ENCODE results near the gene MYLK4. TPM values are rescaled to one million over a fixed set of nuclear protein-coding genes. Genes with fewer than 3 reads are reported as not detected.
A peak's percentile ranks its signal among the peaks of the same experiment; 100 is the strongest.

MYLK4 gene
- total RNA-seq, 1 donor from 2014 or later: 0.26 TPM

DNA sequence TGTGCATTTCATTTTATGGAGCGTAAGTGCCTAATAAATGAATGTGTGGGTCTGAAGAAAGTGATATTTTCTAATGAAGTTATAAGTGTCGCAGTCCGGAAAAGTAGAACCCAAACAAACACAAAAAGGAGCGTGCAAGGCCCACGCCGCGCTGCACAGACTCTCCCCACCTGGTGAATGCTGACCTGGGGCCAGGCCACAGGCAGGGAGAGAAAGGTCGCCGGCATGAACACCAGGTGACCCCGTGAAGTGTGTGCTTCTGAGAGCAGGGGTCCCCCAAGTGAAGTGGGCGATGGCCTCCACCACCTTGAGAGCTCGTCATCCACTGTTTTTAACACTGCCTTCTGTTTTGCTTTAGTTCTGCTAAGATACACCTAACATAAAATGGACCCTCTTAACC lies 114.8 kb downstream of the MYLK4 start:
- no peak for DNase-seq (ENCODE audit: low read depth)
- Histone ChIP-seq H3K27me3 (ENCODE audit: control insufficient read depth, insufficient read depth, low read length) (no peaks in the 10 kb centered on the region), H3K4me3 (ENCODE audit: low read depth, low read length) (no peak overlapping the region), H3K36me3 (ENCODE audit: control insufficient read depth, insufficient read depth, low read length) (no peaks in the 10 kb centered on the region)
- FAIRE-seq: no peak
- no peak for TF ChIP-seq CTCF (IDR thresholded peaks at IDR 0.05; ENCODE audit: insufficient read depth, low read length, severe bottlenecking)

GRCh38 chr6:2634139-2634964 lies 116.4 kb downstream of the MYLK4 start:
- Histone ChIP-seq H3K27me3 (ENCODE audit: control insufficient read depth, insufficient read depth, low read length) (no peaks in the 10 kb centered on the region), H3K36me3 (ENCODE audit: control insufficient read depth, insufficient read depth, low read length) (no peaks in the 10 kb centered on the region), H3K4me3 (ENCODE audit: low read depth, low read length) (peak overlapping the region; percentile 34)
- peak; percentile 99 for TF ChIP-seq CTCF (IDR thresholded peaks at IDR 0.05; ENCODE audit: insufficient read depth, low read length, severe bottlenecking)
- FAIRE-seq (no peak), DNase-seq (ENCODE audit: low read depth) (peak; percentile 73)

GRCh38 chr6:2633736-2634135 lies 117.0 kb downstream of the MYLK4 start:
- peak overlapping the region; percentile 34 for H3K4me3 ChIP-seq (ENCODE audit: low read depth, low read length)
- H3K27me3 ChIP-seq (ENCODE audit: control insufficient read depth, insufficient read depth, low read length): no peaks in the 10 kb centered on the region
- no peak for FAIRE-seq
- H3K36me3 ChIP-seq (ENCODE audit: control insufficient read depth, insufficient read depth, low read length): no peaks in the 10 kb centered on the region
- no peak for TF ChIP-seq CTCF (IDR thresholded peaks at IDR 0.05; ENCODE audit: insufficient read depth, low read length, severe bottlenecking)
- no peak for DNase-seq (ENCODE audit: low read depth)

- Histone ChIP-seq H3K4me3 (ENCODE audit: low read depth, low read length) (no peak overlapping the region), H3K27me3 (ENCODE audit: control insufficient read depth, insufficient read depth, low read length) (no peaks in the 10 kb centered on the region), H3K36me3 (ENCODE audit: control insufficient read depth, insufficient read depth, low read length) (no peaks in the 10 kb centered on the region)
- TF ChIP-seq CTCF (IDR thresholded peaks at IDR 0.05; ENCODE audit: insufficient read depth, low read length, severe bottlenecking): no peak
- FAIRE-seq (no peak), DNase-seq (ENCODE audit: low read depth) (no peak)
Measured at GRCh38 chr6:2632976-2633584, 117.6 kb downstream of the MYLK4 start.

GRCh38 chr6:2632368-2632767 lies 118.4 kb downstream of the MYLK4 start:
- H3K27me3 ChIP-seq (ENCODE audit: control insufficient read depth, insufficient read depth, low read length): no peaks in the 10 kb centered on the region
- H3K36me3 ChIP-seq (ENCODE audit: control insufficient read depth, insufficient read depth, low read length): no peaks in the 10 kb centered on the region
- DNase-seq (ENCODE audit: low read depth): no peak
- H3K4me3 ChIP-seq (ENCODE audit: low read depth, low read length): no peak overlapping the region
- FAIRE-seq: no peak
- no peak for TF ChIP-seq CTCF (IDR thresholded peaks at IDR 0.05; ENCODE audit: insufficient read depth, low read length, severe bottlenecking)

Measured in bronchial epithelial cell (primary cell).